A673 (cell line): ENCODE measurements around the gene PAQR7. TPM values are rescaled to one million over a fixed set of nuclear protein-coding genes. Genes with fewer than 3 reads are reported as not detected.

ENCODE experiments used
- BruUV-seq: library from RNA; stranded (reverse); fragments of 400-500 nt; replicated peaks from 2 replicates; lab custom pipeline; 2021; lab: Mats Ljungman, UMichigan
- CTCF ChIA-PET: fragments of 300-600 bp; sonication (Branson Sonifier 250); formaldehyde crosslinking; loops from one replicate; lab custom pipeline; 2022; ENCODE audit warnings: antibody characterized with exemption; lab: Charles Lee
- POLR2A ChIA-PET: fragments of 300-600 bp; sonication (Branson Sonifier 250); formaldehyde crosslinking; loops from one replicate; lab custom pipeline; 2022; ENCODE audit warnings: antibody characterized with exemption; ENCODE audit not compliant: low non-redundant PET; lab: Charles Lee
- DNase-seq: peaks from one replicate; pipeline ENCODE4 v3.0.0-alpha.2; 2015; ENCODE audit warnings: low spot score
- H3K27ac ChIP-seq: fragments of 200-600 bp; sonication (generic); 2 replicates; pipeline ENCODE4 v1.5.1; 2016; ENCODE audit warnings: mixed run types, low read depth, mild to moderate bottlenecking, mixed read lengths, antibody characterized with exemption, low read length; ENCODE audit not compliant: poor library complexity, severe bottlenecking
- H3K27me3 ChIP-seq: fragments of 200-600 bp; sonication (generic); replicated peaks from 2 replicates; pipeline ENCODE4 v1.6.1; 2017; ENCODE audit warnings: mixed run types, low read depth, mild to moderate bottlenecking, mixed read lengths, antibody characterized with exemption, low read length; ENCODE audit not compliant: insufficient read depth, poor library complexity
- H3K36me3 ChIP-seq: fragments of 200-600 bp; sonication (generic); 2 replicates; pipeline ENCODE4 v1.6.1; 2016; ENCODE audit warnings: mixed run types, mild to moderate bottlenecking, mixed read lengths, antibody characterized with exemption, low read length; ENCODE audit not compliant: insufficient read depth, poor library complexity, severe bottlenecking
- H3K4me1 ChIP-seq: fragments of 200-600 bp; sonication (generic); 2 replicates; pipeline ENCODE4 v1.6.1; 2017; ENCODE audit warnings: mixed run types, mild to moderate bottlenecking, mixed read lengths, antibody characterized with exemption, low read length; ENCODE audit not compliant: insufficient read depth, poor library complexity, severe bottlenecking
- H3K4me3 ChIP-seq: fragments of 200-600 bp; sonication (generic); 2 replicates; pipeline ENCODE4 v1.5.1; 2016; ENCODE audit warnings: low read depth, mixed run types, mild to moderate bottlenecking, mixed read lengths, low read length; ENCODE audit not compliant: poor library complexity, severe bottlenecking
- H3K9me3 ChIP-seq: fragments of 200-600 bp; sonication (generic); 2 replicates; pipeline ENCODE4 v1.6.1; 2016; ENCODE audit warnings: mixed run types, low read depth, mild to moderate bottlenecking, mixed read lengths, antibody characterized with exemption, low read length; ENCODE audit not compliant: poor library complexity, severe bottlenecking
- CTCF ChIP-seq: fragments of 300-800, 200-600 bp; sonication (generic); conservative IDR thresholded peaks from 2 replicates; pipeline ENCODE4 v1.5.1; 2017; ENCODE audit warnings: low read depth, mild to moderate bottlenecking, antibody characterized with exemption, low read length, moderate library complexity, mixed read lengths
- EZH2 ChIP-seq: fragments of 200-600 bp; sonication (generic); IDR thresholded peaks from 2 replicates; pipeline ENCODE4 v1.6.1; 2017; ENCODE audit warnings: borderline replicate concordance, low read depth, mild to moderate bottlenecking, mixed read lengths, antibody characterized with exemption, low read length; ENCODE audit not compliant: poor library complexity, severe bottlenecking
- intact Hi-C: fragments of 100-400 bp; cut with micrococcal nuclease; formaldehyde crosslinking; loops from one replicate; pipeline ENCODE4 v1.10.0; 2022; ENCODE audit not compliant: unreplicated experiment
- total RNA-seq: library from RNA; stranded (reverse); gene quantifications from 2 replicates; pipeline ENCODE4 v1.2.3, GENCODE V29; 2021

Gene PAQR7
- total RNA-seq, 1 experiment from 2014 or later: 2.9 TPM

- Histone ChIP-seq H3K27ac (peak overlapping the region; percentile 41), H3K27me3 (no peaks in the 10 kb centered on the region), H3K4me3 (no peak overlapping the region), H3K4me1 (peaks cover 36% of the 10 kb centered on the region), H3K9me3 (no peaks in the 10 kb centered on the region), H3K36me3 (peaks cover 71% of the 10 kb centered on the region)
- intact Hi-C loops: loop anchor here (5.0 kb wide), 1 partner anchor 249 kb away; no protein-coding TSS in a partner anchor
- DNase-seq: no peak
- POLR2A ChIA-PET: interaction anchor here (1.2 kb wide), 1 partner anchor 33 kb away, joined by 3 read pairs; no protein-coding TSS in a partner anchor
- BruUV-seq: no TSS peak
- CTCF ChIA-PET: no interaction called here
- no peak for TF ChIP-seq EZH2
These were observed 22.9 kb upstream of the PAQR7 start for GRCh38 chr1:25898223-25899015.

- no peak for DNase-seq
- no TSS peak for BruUV-seq
- intact Hi-C loops: loop anchor here (5.0 kb wide), 1 partner anchor 250 kb away; no protein-coding TSS in a partner anchor
- peaks cover 36% of the 10 kb centered on the region for H3K4me1 ChIP-seq
- TF ChIP-seq EZH2 (no peak), CTCF (no peak)
- H3K27ac ChIP-seq: peak overlapping the region; percentile 41
- H3K27me3 ChIP-seq: no peaks in the 10 kb centered on the region
- POLR2A ChIA-PET: interaction anchor here (1.2 kb wide), 1 partner anchor 34 kb away, joined by 3 read pairs; no protein-coding TSS in a partner anchor
- peaks cover 64% of the 10 kb centered on the region for H3K36me3 ChIP-seq
- no peaks in the 10 kb centered on the region for H3K9me3 ChIP-seq
- CTCF ChIA-PET: interaction anchor here (0.7 kb wide), 1 partner anchor 100 kb away, joined by 3 read pairs; the partner anchor contains the start of gene PAFAH2
- H3K4me3 ChIP-seq: no peak overlapping the region
These were observed 22.2 kb upstream of the PAQR7 start for GRCh38 chr1:25897754-25898153.

GRCh38 chr1:25896266-25896665 lies 20.8 kb upstream of the PAQR7 start:
- H3K4me1 ChIP-seq: peaks cover 37% of the 10 kb centered on the region
- peak overlapping the region; percentile 40 for H3K27ac ChIP-seq
- CTCF ChIA-PET: interaction anchor here (0.7 to 1.9 kb wide), 6 partner anchors 101 to 140 kb away, joined by 3 to 34 read pairs (median 4); partner anchors contain the start of gene PAFAH2
- TF ChIP-seq EZH2 (no peak), CTCF (no peak)
- DNase-seq: peak; percentile 46
- peaks cover 51% of the 10 kb centered on the region for H3K36me3 ChIP-seq
- intact Hi-C loops: loop anchor here (5.0 kb wide), 1 partner anchor 251 kb away; no protein-coding TSS in a partner anchor
- H3K4me3 ChIP-seq: no peak overlapping the region
- H3K9me3 ChIP-seq: no peaks in the 10 kb centered on the region
- no TSS peak for BruUV-seq
- H3K27me3 ChIP-seq: no peaks in the 10 kb centered on the region
- POLR2A ChIA-PET: interaction anchor here (0.8 kb wide), 1 partner anchor 9 kb away, joined by 5 read pairs; no protein-coding TSS in a partner anchor
